Ureter (tissue), 1 donor: ENCODE measurements around the gene NNMT. TPM values are rescaled to one million over a fixed set of nuclear protein-coding genes. Genes with fewer than 3 reads are reported as not detected.
"Not testable (repeated sequence)": the region's sequence is repeated elsewhere in the genome, so short reads cannot be mapped to it uniquely, and the experiment has no call there.

Source experiments
- DNase-seq: peaks from one replicate; pipeline ENCODE4 v3.0.0-alpha.2; 2020; ENCODE audit warnings: low spot score
- total RNA-seq: library from RNA; stranded (reverse); gene quantifications from one replicate; pipeline ENCODE4 v1.2.4, GENCODE V29; 2023
- donor health status: DM: yes; HTN: yes; CAD: no.

Gene NNMT
- total RNA-seq, 1 donor from 2014 or later = 141 TPM

GRCh38 chr11:114310095-114310494 is 13.9 kb downstream of the NNMT start:
- no peak for DNase-seq

GRCh38 chr11:114311946-114312345 is 15.7 kb downstream of the NNMT start:
- DNase-seq = no peak

GRCh38 chr11:114314096-114314495 is 17.9 kb downstream of the NNMT start:
- DNase-seq = no peak

GRCh38 chr11:114315749-114316368 is 19.7 kb downstream of the NNMT start:
- DNase-seq = no peak

- no peak for DNase-seq
Measured at GRCh38 chr11:114316980-114317786, 21.0 kb downstream of the NNMT start.

DNA sequence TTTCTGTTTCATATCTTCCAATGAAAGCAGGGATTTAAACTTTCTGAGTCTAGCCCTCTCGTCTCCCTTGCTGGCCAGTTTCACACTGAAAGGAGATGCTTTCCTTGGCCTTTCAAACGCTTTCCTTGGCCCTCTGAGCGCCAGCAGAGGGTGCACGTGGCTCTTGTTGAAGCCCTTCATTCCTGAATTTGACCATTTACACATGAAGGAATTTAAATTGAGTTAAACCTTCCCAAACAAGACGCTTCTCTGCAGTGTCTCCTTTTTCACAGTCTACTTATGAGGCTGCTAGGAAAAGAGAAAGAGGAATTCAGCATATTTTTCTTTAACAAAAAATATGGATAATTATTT is 21.6 kb downstream of the NNMT start:
- DNase-seq = no peak

- no peak for DNase-seq
Measured at GRCh38 chr11:114318361-114318760, 22.2 kb downstream of the NNMT start.

- DNase-seq = no peak
Measured at GRCh38 chr11:114319716-114320328, 23.6 kb downstream of the NNMT start.

DNA sequence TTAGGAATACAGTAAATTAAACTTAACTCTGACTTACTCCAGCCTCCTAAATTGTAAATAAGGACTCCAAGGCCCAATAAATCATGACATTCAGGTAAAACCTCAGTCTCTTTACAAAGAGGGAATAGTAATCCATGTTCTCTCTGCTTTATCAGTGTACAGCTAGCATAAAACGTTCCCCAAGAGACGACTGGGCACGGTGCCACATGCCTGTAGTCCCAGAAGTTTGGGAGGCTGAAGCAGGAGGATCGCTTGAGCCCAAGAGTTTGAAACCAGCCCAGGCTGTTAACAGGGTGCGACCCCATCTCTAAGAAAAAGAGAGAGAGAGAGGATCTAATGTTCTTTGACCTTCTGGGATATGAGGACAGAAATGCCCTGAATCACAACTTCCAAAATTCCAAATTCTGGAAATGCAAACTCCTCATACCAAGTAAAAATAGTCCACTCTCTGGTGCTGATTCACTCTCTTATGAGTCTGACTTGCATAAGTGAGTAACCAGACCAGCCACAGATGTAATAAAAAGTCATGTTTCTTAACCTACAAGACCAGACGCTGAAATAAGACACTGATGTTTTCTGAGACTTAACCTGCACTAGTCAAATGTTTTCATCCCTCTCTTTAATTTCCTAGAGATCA is 25.5 kb downstream of the NNMT start:
- DNase-seq = no peak

- DNase-seq = no peak
Measured at GRCh38 chr11:114322934-114323333, 26.7 kb downstream of the NNMT start.

- DNase-seq = no peak
Measured at GRCh38 chr11:114326151-114326550, 30.0 kb downstream of the NNMT start.

GRCh38 chr11:114326776-114327175 is 30.6 kb downstream of the NNMT start:
- DNase-seq = no peak

DNA sequence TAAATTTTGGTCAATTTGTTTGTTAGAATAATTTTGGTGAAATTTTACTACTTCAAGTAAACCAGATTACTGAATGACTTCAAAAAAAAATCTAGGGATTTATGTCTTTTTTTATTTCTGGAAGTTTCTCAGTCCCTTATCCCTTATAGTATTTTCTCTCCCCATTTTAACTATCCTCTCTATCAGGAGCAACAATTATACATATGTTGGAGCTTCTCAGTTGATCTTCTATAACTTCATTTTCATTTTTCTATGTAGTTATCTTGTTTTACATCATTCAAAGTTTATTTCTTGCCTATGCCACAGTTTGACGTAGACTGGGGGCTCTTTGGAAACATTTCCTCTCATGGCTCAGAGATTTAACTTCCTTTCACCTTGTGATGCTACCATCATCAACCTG is 34.2 kb downstream of the NNMT start:
- DNase-seq = no peak

DNA sequence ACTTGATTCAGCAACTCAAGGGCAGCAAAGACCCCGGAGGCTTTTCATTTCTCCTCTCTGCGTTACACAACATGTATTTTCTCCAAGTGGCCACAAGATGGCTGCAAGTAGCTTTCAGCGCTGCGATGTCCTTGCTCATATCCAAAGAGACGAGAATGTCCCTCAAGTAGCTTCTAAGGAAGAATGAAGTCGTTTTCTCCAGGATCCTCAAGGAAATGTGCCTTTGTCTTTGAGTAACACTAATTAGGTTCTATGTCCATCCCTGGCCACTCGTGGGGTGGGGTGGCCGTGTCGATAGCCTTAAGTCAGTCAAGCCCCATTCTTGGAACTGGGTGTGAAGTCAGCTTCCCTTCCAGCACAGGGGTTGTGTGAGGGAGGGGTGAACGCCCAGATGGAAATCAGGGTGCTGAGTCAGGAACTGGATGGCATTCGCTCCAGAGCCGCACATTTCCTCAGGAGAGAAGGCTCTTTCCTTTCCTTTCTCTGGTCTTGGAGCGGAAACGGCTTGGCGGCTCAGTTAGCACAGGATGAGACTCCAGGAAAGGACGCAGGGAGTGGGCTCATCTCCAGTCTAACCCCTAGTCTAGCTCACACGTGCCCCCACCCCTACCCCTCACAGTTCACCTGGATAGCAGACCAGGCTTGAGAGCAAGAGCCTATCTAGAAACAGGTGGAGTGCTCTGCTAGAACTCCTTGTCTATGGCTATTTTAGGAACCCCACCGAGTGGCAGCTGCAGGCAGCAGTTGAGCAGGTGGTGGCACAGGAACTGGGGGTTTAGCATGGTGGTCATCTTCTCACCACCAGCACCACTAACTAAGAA is 44.3 kb downstream of the NNMT start:
- no peak for DNase-seq

DNA sequence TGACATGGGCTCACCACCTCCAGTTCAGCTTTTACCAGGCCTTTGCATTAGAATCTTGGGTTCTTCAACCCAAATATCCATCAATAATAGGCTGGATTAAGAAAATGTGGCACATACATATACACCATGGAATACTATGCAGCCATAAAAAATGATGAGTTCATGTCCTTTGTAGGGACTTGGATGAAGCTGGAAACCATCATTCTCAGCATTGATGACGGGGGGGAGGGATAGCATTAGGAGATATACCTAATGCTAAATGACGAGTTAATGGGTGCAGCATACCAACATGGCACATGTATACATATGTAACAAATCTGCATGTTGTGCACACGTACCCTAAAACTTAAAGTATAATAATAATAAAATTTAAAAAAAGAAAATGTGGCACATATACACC is 45.5 kb downstream of the NNMT start:
- DNase-seq = not testable (repeated sequence)

DNA sequence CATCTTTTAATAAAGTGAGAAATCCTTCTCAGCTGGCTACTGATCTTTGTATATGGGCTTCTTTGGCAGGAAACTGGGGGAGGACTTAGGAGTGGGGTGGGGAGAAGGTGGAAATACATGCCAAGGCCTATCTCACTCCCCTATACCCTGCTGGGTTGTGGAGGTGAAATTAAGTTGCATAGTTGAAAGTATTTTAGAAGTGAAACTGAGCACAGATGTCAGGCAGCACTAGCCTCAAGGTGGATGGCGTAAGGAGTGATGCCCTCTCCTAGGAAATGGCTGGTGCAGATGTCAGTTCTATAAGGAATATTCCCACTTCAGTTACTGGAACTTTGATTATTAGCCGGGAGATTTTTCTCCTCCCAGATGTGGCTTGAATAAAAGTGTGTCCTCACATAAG is 46.3 kb downstream of the NNMT start:
- DNase-seq = no peak

GRCh38 chr11:114343020-114343419 is 46.8 kb downstream of the NNMT start:
- DNase-seq = no peak

DNA sequence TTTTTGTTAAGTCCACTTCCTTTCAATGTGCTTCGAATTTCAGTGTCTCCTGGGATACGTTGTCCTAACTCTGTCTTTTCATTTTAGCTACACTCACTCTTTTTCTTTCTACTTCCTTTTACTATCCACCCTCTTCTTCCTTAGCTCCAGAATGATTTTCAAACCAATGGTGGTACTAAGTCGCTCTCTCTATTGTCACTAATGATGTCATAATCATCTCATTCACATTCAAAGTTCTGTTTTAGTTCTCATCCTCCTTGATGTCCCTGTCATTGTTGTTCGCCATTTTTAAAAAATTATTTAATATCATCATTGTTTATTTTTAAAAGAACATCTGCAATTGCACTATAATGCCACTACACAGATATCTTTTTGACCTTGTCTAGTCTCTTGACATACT is 47.3 kb downstream of the NNMT start:
- no peak for DNase-seq

- DNase-seq = no peak
Measured at GRCh38 chr11:114344494-114344893, 48.3 kb downstream of the NNMT start.

DNA sequence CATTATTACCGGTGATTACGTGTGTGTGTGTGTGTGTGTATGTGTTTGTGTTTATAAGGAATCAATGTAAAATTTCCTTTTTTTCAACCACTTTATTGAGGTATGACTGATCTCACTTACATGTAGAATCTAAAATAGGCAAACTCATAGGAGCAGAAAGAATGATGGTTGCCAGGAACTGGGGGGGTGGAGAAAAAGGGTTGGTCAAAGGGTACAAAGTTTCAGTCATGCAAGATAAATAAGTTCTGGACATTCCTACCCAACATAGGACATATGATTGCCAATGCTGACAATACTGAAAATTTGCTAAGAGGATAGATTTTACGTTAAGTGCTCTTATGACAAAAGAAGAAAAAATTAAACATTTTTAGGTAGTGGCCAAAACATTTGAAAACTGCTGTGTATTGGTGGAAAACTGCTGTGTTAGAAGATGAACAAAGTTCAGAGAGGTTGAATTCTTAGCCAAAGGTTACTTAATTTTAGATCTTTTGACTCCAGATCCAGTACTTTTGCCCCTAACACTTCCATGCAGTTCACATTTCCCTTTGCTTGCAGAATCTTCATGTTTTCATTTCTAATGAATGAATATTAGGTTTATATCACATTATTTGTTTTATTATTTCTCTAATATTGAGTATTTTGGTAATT is 49.5 kb downstream of the NNMT start:
- DNase-seq = no peak

GRCh38 chr11:114346709-114347141 is 50.5 kb downstream of the NNMT start:
- no peak for DNase-seq
